SK-N-SH (cell line): ENCODE results near the gene FXYD7.

ENCODE experiments used
- FOXM1 ChIP-seq: IDR thresholded peaks from 2 replicates; pipeline ENCODE4 v1.4.0; 2012; ENCODE audit warnings: low read depth, mild to moderate bottlenecking
- MXI1 ChIP-seq: IDR thresholded peaks from 2 replicates; pipeline ENCODE4 v1.6.1; 2012; ENCODE audit warnings: mild to moderate bottlenecking, low read depth, low read length, improper control_type of control experiment
- POLR2AphosphoS5 ChIP-seq: IDR thresholded peaks from 2 replicates; pipeline ENCODE4 v1.6.1; 2012; ENCODE audit warnings: low read depth, low read length
- TAF1 ChIP-seq: IDR thresholded peaks from 2 replicates; pipeline ENCODE4 v1.6.1; 2012; ENCODE audit warnings: low read depth, mild to moderate bottlenecking, low read length, moderate library complexity, borderline replicate concordance
- USF2 ChIP-seq: fragments of 150-350 bp; IDR thresholded peaks from 2 replicates; pipeline ENCODE4 v1.6.1; 2017; ENCODE audit warnings: antibody characterized with exemption, low read length, low read depth, borderline replicate concordance
- TF ChIP-seq, protein P1 (sequence below): fragments of 200-600 bp; sonication (generic); IDR thresholded peaks from 2 replicates; pipeline ENCODE4 v1.6.1; 2017; ENCODE audit warnings: antibody characterized with exemption, mild to moderate bottlenecking, moderate library complexity

GRCh38 chr19:35122687-35123551 lies 20.1 kb upstream of the FXYD7 start:
- TF ChIP-seq, protein P1, sequence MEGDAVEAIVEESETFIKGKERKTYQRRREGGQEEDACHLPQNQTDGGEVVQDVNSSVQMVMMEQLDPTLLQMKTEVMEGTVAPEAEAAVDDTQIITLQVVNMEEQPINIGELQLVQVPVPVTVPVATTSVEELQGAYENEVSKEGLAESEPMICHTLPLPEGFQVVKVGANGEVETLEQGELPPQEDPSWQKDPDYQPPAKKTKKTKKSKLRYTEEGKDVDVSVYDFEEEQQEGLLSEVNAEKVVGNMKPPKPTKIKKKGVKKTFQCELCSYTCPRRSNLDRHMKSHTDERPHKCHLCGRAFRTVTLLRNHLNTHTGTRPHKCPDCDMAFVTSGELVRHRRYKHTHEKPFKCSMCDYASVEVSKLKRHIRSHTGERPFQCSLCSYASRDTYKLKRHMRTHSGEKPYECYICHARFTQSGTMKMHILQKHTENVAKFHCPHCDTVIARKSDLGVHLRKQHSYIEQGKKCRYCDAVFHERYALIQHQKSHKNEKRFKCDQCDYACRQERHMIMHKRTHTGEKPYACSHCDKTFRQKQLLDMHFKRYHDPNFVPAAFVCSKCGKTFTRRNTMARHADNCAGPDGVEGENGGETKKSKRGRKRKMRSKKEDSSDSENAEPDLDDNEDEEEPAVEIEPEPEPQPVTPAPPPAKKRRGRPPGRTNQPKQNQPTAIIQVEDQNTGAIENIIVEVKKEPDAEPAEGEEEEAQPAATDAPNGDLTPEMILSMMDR, result no peak
- TF ChIP-seq USF2 (no peak), POLR2AphosphoS5 (no peak), TAF1 (no peak), MXI1 (no peak), FOXM1 (no peak)
